Measurements from ENCODE around the gene SLC16A10. TPM values are rescaled to one million over a fixed set of nuclear protein-coding genes. Genes with fewer than 3 reads are reported as not detected.

The SLC16A10 gene
- total and polyA plus RNA-seq, 2 of the 4 experiments (the other 2 are of a cell fraction): not detected

DNA sequence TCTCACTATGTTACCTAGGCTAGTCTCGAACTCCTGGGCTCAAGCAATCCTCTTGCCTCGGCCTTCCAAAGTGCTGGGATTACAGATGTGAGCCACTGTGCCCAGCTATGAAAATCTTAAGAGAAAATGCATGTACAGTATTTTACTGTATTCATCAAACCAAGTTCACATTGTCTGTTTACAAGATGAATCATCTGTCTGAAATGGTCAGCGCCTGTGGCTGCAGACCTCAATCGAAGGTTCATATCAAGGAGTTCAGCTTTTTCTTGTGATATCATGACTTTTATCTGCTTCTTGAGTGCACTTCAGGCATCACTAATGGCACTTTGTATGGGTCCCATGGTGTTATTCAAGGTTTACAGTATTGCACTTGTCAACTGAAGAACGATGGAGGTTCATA lies 155.1 kb downstream of the SLC16A10 start:
- intact Hi-C loops (cut with micrococcal nuclease): no loop called here
- H3K56ac ChIP-seq (ENCODE audit: extremely low read depth, insufficient read depth, low read length): no peak overlapping the region
- no peaks in the 10 kb centered on the region for H3K79me1 ChIP-seq (ENCODE audit: low read depth in 1 of 2, low read length in 2 of 2)
- ChIA-PET POLR2A (ENCODE audit: unreplicated experiment) (no interaction called here), CTCF (interaction anchor here (0.6 to 1.3 kb wide), 4 partner anchors 14 to 364 kb away, joined by 3 to 5 read pairs (median 3); a partner anchor contains a TSS)
- H2AFZ ChIP-seq (replicated peaks; ENCODE audit: low read length, poor library complexity): no peak overlapping the region
- no peak overlapping the region for H3K14ac ChIP-seq (replicated peaks; ENCODE audit: low read depth, low read length)
- no peak overlapping the region for H3K27ac ChIP-seq (ENCODE audit: insufficient read depth, low read length)
- peak overlapping the region; percentile 9; the same call in 1 of the 2 replicates for H3K4me2 ChIP-seq (ENCODE audit: low read depth, low read length)
- TF ChIP-seq RAD21 (IDR thresholded peaks at IDR 0.05; ENCODE audit: low read length) (no peak), FOS (IDR thresholded peaks at IDR 0.05; ENCODE audit: low read depth, low read length) (peak; percentile 63), MXI1 (IDR thresholded peaks at IDR 0.05; ENCODE audit: borderline replicate concordance, low read depth, low read length) (no peak)
- no peak overlapping the region for H3K18ac ChIP-seq (ENCODE audit: low read depth, low read length)
- H3K27me3 ChIP-seq (ENCODE audit: control insufficient read depth, insufficient read depth, low read length): no peaks in the 10 kb centered on the region
- H3K9me3 ChIP-seq (ENCODE audit: control insufficient read depth, insufficient read depth, low read length): no peaks in the 10 kb centered on the region
- BruUV-seq (replicated peaks): no TSS peak
- H3K23ac ChIP-seq (ENCODE audit: low read depth, low read length): no peak overlapping the region
- H2AK9ac ChIP-seq (replicated peaks; ENCODE audit: low read depth, low read length, poor library complexity): no peak overlapping the region
- no peak overlapping the region for H4K91ac ChIP-seq (ENCODE audit: insufficient read depth, low read depth, low read length)
- H2BK5ac ChIP-seq (ENCODE audit: low read depth, low read length, poor library complexity, severe bottlenecking): peak overlapping the region; percentile 48
- H2BK15ac ChIP-seq (ENCODE audit: low read depth, low read length): no peak overlapping the region
- dilution Hi-C loops (cut with HindIII; ENCODE audit: low sequenced_read_pairs, unreplicated experiment): no loop called here
- ATAC-seq (ENCODE audit: low read depth) (peak; percentile 83), DNase-seq (peak; percentile 82)
- H3K36me3 ChIP-seq (ENCODE audit: control insufficient read depth, insufficient read depth, low read length): no peaks in the 10 kb centered on the region
- H3K9ac ChIP-seq (ENCODE audit: low read depth, low read length): no peak overlapping the region
- no peak overlapping the region for H2BK120ac ChIP-seq (ENCODE audit: low read depth, low read length)
- peaks cover 9% of the 10 kb centered on the region for H3K9me1 ChIP-seq (ENCODE audit: insufficient read depth, low read length)
- H4K20me1 ChIP-seq (ENCODE audit: insufficient read depth, low read length): no peaks in the 10 kb centered on the region
- no peak overlapping the region for H3K4ac ChIP-seq (ENCODE audit: low read depth, low read length)
- H2BK20ac ChIP-seq (ENCODE audit: low read depth, low read length): peak overlapping the region; percentile 11; the same call in 1 of the 2 replicates
- H3K4me1 ChIP-seq (ENCODE audit: control insufficient read depth, insufficient read depth, low read length): peaks cover 5% of the 10 kb centered on the region; the same call in 1 of the 2 replicates
- in situ Hi-C loops (cut with MboI; ENCODE audit: low sequenced_read_pairs): no loop called here
- no peak overlapping the region for H3K4me3 ChIP-seq (ENCODE audit: insufficient read depth, low read depth, low read length)
- 20% methylated on average over 1 of the region's 5 CpGs; no CpG with 5 or more reads in 1 of the 2 experiments for WGBS, 2 experiments (ENCODE audit: extremely low coverage in 2 of 2, insufficient read length in 1 of 2)
- H4K5ac ChIP-seq (ENCODE audit: low read depth, low read length): no peak overlapping the region
- no peak overlapping the region for H4K8ac ChIP-seq (ENCODE audit: low read depth in 2 of 2, low read length in 2 of 2)
- H2AK5ac ChIP-seq (ENCODE audit: low read depth, low read length): no peak overlapping the region
